PC-3 (cell line): ENCODE measurements around the gene HMX3. TPM values are rescaled to one million over a fixed set of nuclear protein-coding genes. Genes with fewer than 3 reads are reported as not detected.

Source experiments
- ATAC-seq: fragments of 200-7000 bp; cut with Tn5 transposase; 2 replicates; pipeline ENCODE4 v1.9.1; 2020; ENCODE audit warnings: mild to moderate bottlenecking, moderate library complexity
- BruUV-seq: library from RNA; stranded (reverse); fragments of 400-500 nt; replicated peaks from 2 replicates; lab custom pipeline; 2021; lab: Mats Ljungman, UMichigan
- CTCF ChIA-PET: fragments of 300-600 bp; sonication (Branson Sonifier 250); formaldehyde crosslinking; loops from one replicate; lab custom pipeline; 2022; ENCODE audit warnings: antibody characterized with exemption; lab: Charles Lee
- POLR2A ChIA-PET: fragments of 300-600 bp; sonication (Branson Sonifier 250); formaldehyde crosslinking; loops from one replicate; lab custom pipeline; 2022; ENCODE audit warnings: antibody characterized with exemption; ENCODE audit not compliant: unreplicated experiment; lab: Charles Lee
- DNase-seq: peaks from one replicate; pipeline ENCODE4 v3.0.0-alpha.2; 2015
- H2AFZ ChIP-seq: fragments of 300-600 bp; sonication (generic); 2 replicates; pipeline ENCODE4 v1.6.0; 2016; ENCODE audit warnings: antibody characterized with exemption, low read length
- H3F3A ChIP-seq: fragments of 300-600 bp; sonication (generic); one replicate; pipeline ENCODE4 v1.6.0; 2017; ENCODE audit warnings: antibody characterized with exemption, low read length, control low read depth, mild to moderate bottlenecking; ENCODE audit not compliant: unreplicated experiment
- H3K27ac ChIP-seq: fragments of 300-600 bp; sonication (generic); 2 replicates; pipeline ENCODE4 v1.5.1; 2016; ENCODE audit warnings: mild to moderate bottlenecking, low read length
- H3K27me3 ChIP-seq: fragments of 300-600 bp; sonication (generic); 2 replicates; pipeline ENCODE4 v1.6.1; 2016; ENCODE audit warnings: low read length, mixed read lengths
- H3K36me3 ChIP-seq: fragments of 300-600 bp; sonication (generic); 2 replicates; pipeline ENCODE4 v1.6.1; 2016; ENCODE audit warnings: low read depth, mixed run types, low read length, mixed read lengths
- H3K4me1 ChIP-seq: fragments of 300-600 bp; sonication (generic); 2 replicates; pipeline ENCODE4 v1.5.1; 2016; ENCODE audit warnings: low read length; ENCODE audit not compliant: insufficient read depth
- H3K4me2 ChIP-seq: fragments of 300-600 bp; sonication (generic); 2 replicates; pipeline ENCODE4 v1.6.0; 2016; ENCODE audit warnings: low read length
- H3K4me3 ChIP-seq: fragments of 300-600 bp; sonication (generic); 2 replicates; pipeline ENCODE4 v1.5.1; 2016; ENCODE audit warnings: mild to moderate bottlenecking, low read length, mixed read lengths
- H3K79me2 ChIP-seq: fragments of 300-600 bp; sonication (generic); 2 replicates; pipeline ENCODE4 v1.6.1; 2017; ENCODE audit warnings: low read length, mixed read lengths
- H3K9ac ChIP-seq: fragments of 300-600 bp; sonication (generic); 2 replicates; pipeline ENCODE4 v1.6.0; 2016; ENCODE audit warnings: mild to moderate bottlenecking, low read length
- H3K9me2 ChIP-seq: fragments of 300-600 bp; sonication (generic); replicated peaks from 2 replicates; pipeline ENCODE4 v1.6.1; 2016; ENCODE audit warnings: mixed run types, low read length, mixed read lengths
- H3K9me3 ChIP-seq: fragments of 300-600 bp; sonication (generic); 2 replicates; pipeline ENCODE4 v1.6.1; 2016; ENCODE audit warnings: low read length, mixed read lengths
- H4K20me1 ChIP-seq: fragments of 300-600 bp; sonication (generic); 2 replicates; pipeline ENCODE4 v1.6.1; 2016; ENCODE audit warnings: low read length, mixed read lengths
- EZH2 ChIP-seq: fragments of 300-600 bp; sonication (generic); IDR thresholded peaks from one replicate; pipeline ENCODE4 v1.6.1; 2017; ENCODE audit warnings: antibody characterized with exemption, mild to moderate bottlenecking, low read length; ENCODE audit not compliant: unreplicated experiment
- EZH2phosphoT487 ChIP-seq: fragments of 300-600 bp; sonication (generic); IDR thresholded peaks from 2 replicates; pipeline ENCODE4 v1.6.1; 2018; ENCODE audit warnings: mild to moderate bottlenecking, antibody characterized with exemption, low read length, borderline replicate concordance
- intact Hi-C: fragments of 100-400 bp; cut with micrococcal nuclease; formaldehyde crosslinking; loops from 2 replicates; pipeline ENCODE4 v1.9.0; 2023
- total RNA-seq: library from RNA; depleted of rRNA; stranded (reverse); fragments of >200 nt; gene quantifications from 2 replicates; pipeline ENCODE4 v1.2.3, GENCODE V29; 2014
- TF ChIP-seq, protein P1 (sequence below): fragments of 300-600 bp; sonication (generic); conservative IDR thresholded peaks from 2 replicates; pipeline ENCODE4 v1.5.1; 2017; ENCODE audit warnings: antibody characterized with exemption, low read depth, mild to moderate bottlenecking, low read length

Gene HMX3
- total RNA-seq, 1 experiment from 2014 or later: 0.51 TPM

DNA sequence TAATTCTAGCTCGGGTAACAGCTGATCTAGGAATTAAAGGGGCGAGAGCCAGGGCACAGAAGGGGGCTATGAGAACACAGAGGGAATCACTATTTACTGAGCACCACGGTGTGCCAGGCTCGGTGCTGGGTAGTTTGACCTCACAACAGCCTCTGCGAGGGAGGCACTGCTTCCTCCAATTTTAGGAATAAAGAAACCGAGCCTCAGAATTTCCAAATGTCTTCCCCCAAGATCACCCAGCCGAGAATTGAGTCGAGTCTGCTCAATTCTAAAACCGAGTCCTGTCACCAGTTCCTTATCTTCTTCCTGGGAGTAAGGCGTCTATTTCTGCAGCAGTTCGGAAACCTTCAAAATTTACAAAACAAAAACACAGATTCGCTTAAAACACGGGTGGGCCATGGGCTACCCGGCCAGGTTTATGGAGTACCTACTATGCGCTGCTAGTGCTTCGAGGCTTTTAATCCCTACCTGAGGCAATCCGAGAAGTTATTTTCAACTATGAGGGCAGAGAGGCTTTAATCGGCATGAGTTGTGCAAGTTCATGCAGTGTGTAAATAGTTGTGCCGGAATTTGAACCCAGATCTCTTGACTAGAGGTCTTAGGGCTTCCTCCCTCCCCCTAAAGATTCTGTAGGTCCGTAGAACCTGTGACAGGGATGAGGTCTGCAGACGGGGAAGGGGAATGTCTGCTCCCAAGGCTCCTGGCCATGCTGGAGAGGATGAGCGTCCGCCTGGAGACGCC is 11.3 kb downstream of the HMX3 start:
- H3K9me3 ChIP-seq: no peaks in the 10 kb centered on the region
- ATAC-seq (no peak), DNase-seq (no peak)
- H3K79me2 ChIP-seq: no peaks in the 10 kb centered on the region
- no TSS peak for BruUV-seq
- no peak for TF ChIP-seq EZH2
- TF ChIP-seq EZH2phosphoT487: no peak
- TF ChIP-seq, protein P1, sequence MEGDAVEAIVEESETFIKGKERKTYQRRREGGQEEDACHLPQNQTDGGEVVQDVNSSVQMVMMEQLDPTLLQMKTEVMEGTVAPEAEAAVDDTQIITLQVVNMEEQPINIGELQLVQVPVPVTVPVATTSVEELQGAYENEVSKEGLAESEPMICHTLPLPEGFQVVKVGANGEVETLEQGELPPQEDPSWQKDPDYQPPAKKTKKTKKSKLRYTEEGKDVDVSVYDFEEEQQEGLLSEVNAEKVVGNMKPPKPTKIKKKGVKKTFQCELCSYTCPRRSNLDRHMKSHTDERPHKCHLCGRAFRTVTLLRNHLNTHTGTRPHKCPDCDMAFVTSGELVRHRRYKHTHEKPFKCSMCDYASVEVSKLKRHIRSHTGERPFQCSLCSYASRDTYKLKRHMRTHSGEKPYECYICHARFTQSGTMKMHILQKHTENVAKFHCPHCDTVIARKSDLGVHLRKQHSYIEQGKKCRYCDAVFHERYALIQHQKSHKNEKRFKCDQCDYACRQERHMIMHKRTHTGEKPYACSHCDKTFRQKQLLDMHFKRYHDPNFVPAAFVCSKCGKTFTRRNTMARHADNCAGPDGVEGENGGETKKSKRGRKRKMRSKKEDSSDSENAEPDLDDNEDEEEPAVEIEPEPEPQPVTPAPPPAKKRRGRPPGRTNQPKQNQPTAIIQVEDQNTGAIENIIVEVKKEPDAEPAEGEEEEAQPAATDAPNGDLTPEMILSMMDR: no peak
- H3K9ac ChIP-seq: no peak overlapping the region
- intact Hi-C loops: no loop called here
- 0 out of 2 replicates have a peak, but pooled peaks cover 6% of the 10 kb centered on the region for H3K4me1 ChIP-seq
- no peaks in the 10 kb centered on the region for H3K9me2 ChIP-seq
- H3K27me3 ChIP-seq: peaks cover 2% of the 10 kb centered on the region; the same call in 1 of the 2 replicates
- H3F3A ChIP-seq: no peaks in the 10 kb centered on the region
- H3K4me2 ChIP-seq: no peak overlapping the region
- no peaks in the 10 kb centered on the region for H3K36me3 ChIP-seq
- H3K27ac ChIP-seq: no peak overlapping the region
- H3K4me3 ChIP-seq: no peak overlapping the region
- ChIA-PET POLR2A (no interaction called here), CTCF (no interaction called here)
- no peak overlapping the region for H2AFZ ChIP-seq
- H4K20me1 ChIP-seq: no peaks in the 10 kb centered on the region

DNA sequence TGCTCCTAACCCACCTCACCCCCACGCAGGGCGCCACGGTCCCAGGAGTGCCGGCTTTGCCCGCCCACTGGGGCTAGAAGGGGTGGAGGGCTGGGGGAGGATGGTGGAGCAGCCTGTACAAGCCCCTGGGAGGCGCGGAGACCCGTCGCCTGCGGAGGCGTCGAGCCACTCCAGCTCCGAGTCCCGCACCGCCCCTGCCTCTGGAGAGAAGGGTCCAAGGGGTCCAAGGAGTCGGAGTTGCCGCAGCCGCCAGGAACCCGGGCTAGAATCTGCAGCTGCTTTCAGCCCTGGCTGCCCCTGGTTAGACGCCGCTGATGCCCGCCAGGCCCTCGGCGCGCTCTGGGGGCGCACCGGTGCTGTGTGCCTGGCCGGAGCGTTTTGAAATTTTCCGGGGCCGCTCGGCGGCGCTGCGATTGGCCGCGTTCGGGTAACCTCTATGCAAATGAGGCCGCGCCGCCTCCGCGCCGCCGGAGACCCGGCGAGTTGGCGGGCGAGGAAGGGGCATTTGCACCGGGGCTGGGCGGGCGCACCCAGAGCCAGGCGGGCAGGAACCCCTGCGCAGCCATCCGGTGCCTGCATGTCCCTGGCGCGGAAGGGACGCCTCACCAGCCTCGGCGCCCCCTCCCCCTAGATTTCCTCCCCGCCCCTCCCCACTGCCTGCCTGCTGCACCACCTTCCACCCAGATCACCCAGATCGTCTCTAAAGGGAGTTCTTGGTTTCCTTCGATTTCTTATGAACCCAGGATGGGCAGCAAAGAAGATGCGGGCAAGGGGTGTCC is 12.1 kb downstream of the HMX3 start, which contains the start of gene HMX2:
TSS of gene HMX2 (plus strand) at position 502 of the 779 bp plus-strand sequence. CDS start at position 745, 243 bp downstream.
- H3K9ac ChIP-seq: no peak within 1 kb of the TSS
- DNase-seq (no peak), ATAC-seq (no peak)
- H3K4me1 ChIP-seq: 0 out of 2 replicates have a peak, but pooled peaks cover 6% of the 10 kb centered on the region
- H3F3A ChIP-seq: no peaks in the 10 kb centered on the region
- ChIA-PET CTCF (no interaction called here), POLR2A (no interaction called here)
- no peaks in the 10 kb centered on the region for H3K9me2 ChIP-seq
- no peak within 1 kb of the TSS for H2AFZ ChIP-seq
- BruUV-seq: no TSS peak
- H3K27ac ChIP-seq: no peak within 1 kb of the TSS
- H3K9me3 ChIP-seq: no peaks in the 10 kb centered on the region
- H3K27me3 ChIP-seq: no peaks in the 10 kb centered on the region
- no peaks in the 10 kb centered on the region for H4K20me1 ChIP-seq
- H3K4me3 ChIP-seq: no peak within 1 kb of the TSS
- intact Hi-C loops: no loop called here
- H3K36me3 ChIP-seq: no peaks in the 10 kb centered on the region
- H3K79me2 ChIP-seq: no peaks in the 10 kb centered on the region
- H3K4me2 ChIP-seq: no peak within 1 kb of the TSS
- TF ChIP-seq, protein P1: no peak
- no peak for TF ChIP-seq EZH2
- no peak for TF ChIP-seq EZH2phosphoT487
